SK-N-SH (cell line): Measurements from ENCODE around the gene CACNA1G. TPM values are rescaled to one million over a fixed set of nuclear protein-coding genes. Genes with fewer than 3 reads are reported as not detected.

Source experiments
- CTCF ChIA-PET: fragments of 300-600, 350-600 bp; formaldehyde crosslinking; extraction: SDS; loops from one replicate; lab custom pipeline; 2021; lab: Yijun Ruan, JAX
- POLR2A ChIA-PET: fragments of 350-600 bp; sonication (Branson Sonifier 250); formaldehyde crosslinking; extraction: SDS; loops from one replicate; lab custom pipeline; 2020; ENCODE audit warnings: antibody characterized with exemption, inconsistent platforms; lab: Yijun Ruan, JAX
- DNase-seq: peaks from one replicate; pipeline ENCODE4 v3.0.0; 2012
- H2AFZ ChIP-seq: fragments of 200-600 bp; sonication (generic); 2 replicates; pipeline ENCODE4 v1.8.1; 2016; ENCODE audit warnings: antibody characterized with exemption, mild to moderate bottlenecking, low read depth
- H3F3A ChIP-seq: fragments of 200-600 bp; sonication (generic); replicated peaks from 2 replicates; pipeline ENCODE3; 2016; ENCODE audit warnings: antibody characterized with exemption, mild to moderate bottlenecking; ENCODE audit not compliant: insufficient read depth
- H3K27ac ChIP-seq, 2 experiments: fragments of 200-500 bp in 1 of 2; fragments of 200-600 bp in 1 of 2; sonication (Bioruptor generic) in 1 of 2; sonication (generic), shearing (Covaris generic) in 1 of 2; 2 replicates each; pipeline versions ENCODE4 v1.5.1 to v1.6.1; 2014 to 2016; ENCODE audit warnings: low read depth in 2 of 2, inconsistent platforms in 1 of 2, low read length in 1 of 2, mild to moderate bottlenecking in 1 of 2, mixed read lengths in 1 of 2
- H3K27me3 ChIP-seq: fragments of 200-600 bp; sonication (generic), shearing (Covaris generic); 2 replicates; pipeline ENCODE4 v1.6.1; 2016; ENCODE audit warnings: mixed run types; ENCODE audit not compliant: insufficient read depth
- H3K36me3 ChIP-seq, 2 experiments: fragments of 200-500 bp in 1 of 2; fragments of 200-600 bp in 1 of 2; sonication (Bioruptor generic) in 1 of 2; sonication (generic) in 1 of 2; replicated peaks in 1 of 2; 2 replicates each; pipeline versions ENCODE3 to v1.5.1; 2014 to 2016; ENCODE audit warnings: low read length in 1 of 2, mild to moderate bottlenecking in 1 of 2; ENCODE audit not compliant: insufficient read depth in 2 of 2, control insufficient read depth in 1 of 2
- H3K4me1 ChIP-seq, 2 experiments: fragments of 200-500 bp in 1 of 2; fragments of 200-600 bp in 1 of 2; sonication (Bioruptor generic) in 1 of 2; sonication (generic), shearing (Covaris generic) in 1 of 2; 2 replicates each; pipeline versions ENCODE4 v1.5.1 to v1.6.1; 2014 to 2016; ENCODE audit warnings: low read depth in 1 of 2, low read length in 1 of 2, mixed run types in 1 of 2; ENCODE audit not compliant: insufficient read depth in 2 of 2, control insufficient read depth in 1 of 2
- H3K4me2 ChIP-seq: fragments of 200-600 bp; sonication (generic), shearing (Covaris generic); 2 replicates; pipeline ENCODE4 v1.6.1; 2017; ENCODE audit warnings: mixed run types
- H3K4me3 ChIP-seq, 2 experiments: fragments of 200-500 bp in 1 of 2; fragments of 200-600 bp in 1 of 2; sonication (Bioruptor generic) in 1 of 2; sonication (generic), shearing (Covaris generic) in 1 of 2; 2 replicates each; pipeline versions ENCODE4 v1.5.1 to v1.8.1; 2014 to 2016; ENCODE audit warnings: low read depth in 2 of 2, inconsistent platforms in 1 of 2, low read length in 1 of 2, mild to moderate bottlenecking in 1 of 2, mixed read lengths in 1 of 2, moderate library complexity in 1 of 2
- H3K79me2 ChIP-seq: fragments of 200-600 bp; sonication (generic); 2 replicates; pipeline ENCODE4 v1.8.1; 2017; ENCODE audit warnings: mild to moderate bottlenecking; ENCODE audit not compliant: insufficient read depth
- H3K9ac ChIP-seq: fragments of 200-600 bp; sonication (generic); 2 replicates; pipeline ENCODE4 v1.6.1; 2017; ENCODE audit warnings: mixed run types
- H3K9me2 ChIP-seq: fragments of 200-600 bp; sonication (generic); 2 replicates; pipeline ENCODE4 v1.6.1; 2017; ENCODE audit warnings: mixed run types
- H3K9me3 ChIP-seq: fragments of 200-600 bp; sonication (generic); 2 replicates; pipeline ENCODE4 v1.6.1; 2017; ENCODE audit warnings: mixed run types, mild to moderate bottlenecking, moderate library complexity
- H4K20me1 ChIP-seq: fragments of 200-600 bp; sonication (generic); 2 replicates; pipeline ENCODE4 v1.6.1; 2017; ENCODE audit warnings: mild to moderate bottlenecking, mixed run types; ENCODE audit not compliant: insufficient read depth
- CHD2 ChIP-seq: fragments of 150-350 bp; IDR thresholded peaks from 2 replicates; pipeline ENCODE4 v1.6.1; 2018; ENCODE audit warnings: low read length; ENCODE audit not compliant: partially characterized antibody
- ELF1 ChIP-seq: IDR thresholded peaks from 2 replicates; pipeline ENCODE4 v1.4.0; 2012
- EP300 ChIP-seq, 2 experiments: IDR thresholded peaks; 2 replicates each; pipeline versions ENCODE4 v1.4.0 to v1.6.1; 2012; ENCODE audit warnings: borderline replicate concordance in 1 of 2, low read depth in 1 of 2, low read length in 1 of 2
- EZH2phosphoT487 ChIP-seq: fragments of 200-600 bp; sonication (generic); IDR thresholded peaks from 2 replicates; pipeline ENCODE4 v1.6.1; 2017; ENCODE audit warnings: low read depth, mixed run types, mild to moderate bottlenecking, antibody characterized with exemption, moderate library complexity, borderline replicate concordance
- FOXM1 ChIP-seq: IDR thresholded peaks from 2 replicates; pipeline ENCODE4 v1.4.0; 2012; ENCODE audit warnings: low read depth, mild to moderate bottlenecking
- GABPA ChIP-seq: IDR thresholded peaks from 2 replicates; pipeline ENCODE4 v1.4.0; 2012; ENCODE audit warnings: low read depth, mild to moderate bottlenecking
- GATA2 ChIP-seq: sonication (generic); formaldehyde crosslinking; IDR thresholded peaks from 2 replicates; pipeline ENCODE4 v1.5.0; 2020; ENCODE audit warnings: mild to moderate bottlenecking, missing genetic modification reagents
- JUND ChIP-seq: IDR thresholded peaks from 2 replicates; pipeline ENCODE4 v1.4.0; 2012
- MEF2A ChIP-seq: IDR thresholded peaks from 2 replicates; pipeline ENCODE4 v1.4.0; 2012; ENCODE audit warnings: low read depth, borderline replicate concordance
- MXI1 ChIP-seq: IDR thresholded peaks from 2 replicates; pipeline ENCODE4 v1.6.1; 2012; ENCODE audit warnings: mild to moderate bottlenecking, low read depth, low read length, improper control_type of control experiment
- NRF1 ChIP-seq: IDR thresholded peaks from 2 replicates; pipeline ENCODE4 v1.6.1; 2012; ENCODE audit warnings: low read depth, mild to moderate bottlenecking, low read length
- POLR2AphosphoS5 ChIP-seq: IDR thresholded peaks from 2 replicates; pipeline ENCODE4 v1.6.1; 2012; ENCODE audit warnings: low read depth, low read length
- RAD21 ChIP-seq: IDR thresholded peaks from 2 replicates; pipeline ENCODE4 v1.6.1; 2012; ENCODE audit warnings: mild to moderate bottlenecking, low read length
- RCOR1 ChIP-seq: fragments of 150-350 bp; IDR thresholded peaks from 2 replicates; pipeline ENCODE4 v1.6.1; 2017; ENCODE audit warnings: antibody characterized with exemption, low read length
- RFX5 ChIP-seq: IDR thresholded peaks from 2 replicates; pipeline ENCODE4 v1.6.1; 2012; ENCODE audit warnings: mild to moderate bottlenecking, improper control_type of control experiment, low read length
- RXRA ChIP-seq: IDR thresholded peaks from 2 replicates; pipeline ENCODE4 v1.4.0; 2012; ENCODE audit warnings: low read depth, mild to moderate bottlenecking, borderline replicate concordance
- SIN3A ChIP-seq: IDR thresholded peaks from 2 replicates; pipeline ENCODE4 v1.6.1; 2012; ENCODE audit warnings: low read depth, mild to moderate bottlenecking, low read length, moderate library complexity, borderline replicate concordance
- SMC3 ChIP-seq: IDR thresholded peaks from 2 replicates; pipeline ENCODE4 v1.6.1; 2012; ENCODE audit warnings: low read depth, low read length, improper control_type of control experiment
- TEAD4 ChIP-seq: IDR thresholded peaks from 2 replicates; pipeline ENCODE4 v1.4.0; 2012; ENCODE audit warnings: mild to moderate bottlenecking, borderline replicate concordance; ENCODE audit not compliant: insufficient read depth
- YY1 ChIP-seq: IDR thresholded peaks from 2 replicates; pipeline ENCODE4 v1.4.0; 2012; ENCODE audit warnings: low read depth, mild to moderate bottlenecking
- WGBS: methylation state at CpG from one replicate; pipeline ENCODE4 v1.1.6; 2017; ENCODE audit warnings: low lambda C conversion rate; 5-methylcytosine and 5-hydroxymethylcytosine counted together
- polyA plus RNA-seq, 3 experiments: library from polyadenylated mRNA; depleted of rRNA; stranded (reverse); fragments of >200 nt; gene quantifications; 2 replicates each; pipeline ENCODE4 v1.2.3, GENCODE V29; 2012
- TF ChIP-seq, protein P1 (sequence below): fragments of 150-350 bp; IDR thresholded peaks from 2 replicates; pipeline ENCODE4 v1.6.1; 2016; ENCODE audit warnings: mild to moderate bottlenecking, low read depth, low read length
- TF ChIP-seq, protein P2 (sequence below): IDR thresholded peaks from 2 replicates; pipeline ENCODE4 v1.6.1; 2012; ENCODE audit warnings: mild to moderate bottlenecking, low read depth, low read length, moderate library complexity
- TF ChIP-seq, protein P3 (sequence below): IDR thresholded peaks from 2 replicates; pipeline ENCODE4 v1.4.0; 2012; ENCODE audit warnings: low read depth, borderline replicate concordance
- TF ChIP-seq, protein P4 (sequence below): IDR thresholded peaks from 2 replicates; pipeline ENCODE4 v1.4.0; 2012; ENCODE audit warnings: low read depth, borderline replicate concordance
- TF ChIP-seq, protein P5 (sequence below): IDR thresholded peaks from 2 replicates; pipeline ENCODE4 v1.4.0; 2012; ENCODE audit warnings: low read depth
- TF ChIP-seq, protein P6 (sequence below): fragments of 150-350 bp; IDR thresholded peaks from 2 replicates; pipeline ENCODE4 v1.6.1; 2017; ENCODE audit warnings: antibody characterized with exemption, low read length, low read depth, borderline replicate concordance

The CACNA1G gene
- polyA plus RNA-seq, 1 of the 3 experiments (the other 2 are of a cell fraction) = 0.21 TPM

DNA sequence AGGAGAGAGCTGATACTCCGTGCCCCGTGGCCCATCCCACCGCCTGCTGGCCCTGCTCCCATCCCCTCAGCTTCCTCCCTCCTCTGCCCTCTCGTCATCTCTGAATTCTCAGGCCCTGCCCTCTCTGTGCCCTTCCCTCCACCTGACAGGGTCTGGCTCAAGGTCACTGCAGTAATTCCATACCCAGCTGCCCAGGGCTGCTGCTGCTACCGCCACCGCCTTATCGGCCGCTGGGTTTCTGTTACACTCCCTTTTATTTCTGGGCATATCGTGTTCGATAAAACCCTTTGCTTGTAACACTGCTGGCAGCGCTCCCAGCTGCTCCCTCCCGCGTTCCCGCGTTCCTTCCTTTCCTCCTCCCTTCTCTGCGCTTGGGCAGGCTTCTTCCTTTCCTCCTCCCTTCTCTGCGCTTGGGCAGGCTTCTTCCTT, 26.8 kb upstream of the CACNA1G start:
- ChIA-PET CTCF (interaction anchor here (0.6 to 5.5 kb wide), 13 partner anchors 10 to 309 kb away, joined by 3 to 27 read pairs (median 4); partner anchors contain the start of genes LRRC59 and SPATA20), POLR2A (interaction anchor here (0.7 to 2.3 kb wide), 2 partner anchors 8 to 90 kb away, joined by 5 to 14 read pairs; no protein-coding TSS in a partner anchor)
- Histone ChIP-seq H3K4me3 (peak overlapping the region in 1 of 2 experiments; percentile 8; a peak in 1 of 4 replicates), H3K9ac (no peak overlapping the region), H3K27me3 (peaks cover 28% of the 10 kb centered on the region; the same call in 1 of the 2 replicates), H4K20me1 (no peaks in the 10 kb centered on the region), H3K4me1 (peaks cover 7 to 30% of the 10 kb centered on the region in 2 experiments; a peak in 3 of 4 replicates), H3K4me2 (peak overlapping the region; percentile 54; the same call in 1 of the 2 replicates), H2AFZ (no peak overlapping the region), H3K79me2 (no peaks in the 10 kb centered on the region), H3F3A (no peaks in the 10 kb centered on the region), H3K9me3 (no peaks in the 10 kb centered on the region), H3K27ac (no peak overlapping the region), H3K9me2 (no peaks in the 10 kb centered on the region), H3K36me3 (no peaks in the 10 kb centered on the region)
- WGBS = 15% methylated on average over 17 of the region's 17 CpGs
- peak; percentile 90 for DNase-seq
- TF ChIP-seq YY1 (no peak), GATA2 (CRISPR knock-in tag) (peak; percentile 41; the same call in 1 of the 2 replicates), TEAD4 (no peak), GABPA (no peak), RXRA (no peak), MXI1 (no peak), SIN3A (no peak), ELF1 (no peak), SMC3 (no peak), RFX5 (no peak), CHD2 (peak; percentile 68), RAD21 (no peak), POLR2AphosphoS5 (no peak), EZH2phosphoT487 (no peak), NRF1 (no peak), RCOR1 (peak; percentile 73; the same call in 1 of the 2 replicates), FOXM1 (no peak), EP300 (IDR thresholded peaks at IDR 0.05; ENCODE audit: borderline replicate concordance in 1 of 2, low read depth in 1 of 2, low read length in 1 of 2) (peak in 1 of 2 experiments; percentile 32; a peak in 2 of 4 replicates), MEF2A (no peak), JUND (no peak)
- TF ChIP-seq, protein P1, sequence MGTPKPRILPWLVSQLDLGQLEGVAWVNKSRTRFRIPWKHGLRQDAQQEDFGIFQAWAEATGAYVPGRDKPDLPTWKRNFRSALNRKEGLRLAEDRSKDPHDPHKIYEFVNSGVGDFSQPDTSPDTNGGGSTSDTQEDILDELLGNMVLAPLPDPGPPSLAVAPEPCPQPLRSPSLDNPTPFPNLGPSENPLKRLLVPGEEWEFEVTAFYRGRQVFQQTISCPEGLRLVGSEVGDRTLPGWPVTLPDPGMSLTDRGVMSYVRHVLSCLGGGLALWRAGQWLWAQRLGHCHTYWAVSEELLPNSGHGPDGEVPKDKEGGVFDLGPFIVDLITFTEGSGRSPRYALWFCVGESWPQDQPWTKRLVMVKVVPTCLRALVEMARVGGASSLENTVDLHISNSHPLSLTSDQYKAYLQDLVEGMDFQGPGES = no peak
- TF ChIP-seq, protein P2, sequence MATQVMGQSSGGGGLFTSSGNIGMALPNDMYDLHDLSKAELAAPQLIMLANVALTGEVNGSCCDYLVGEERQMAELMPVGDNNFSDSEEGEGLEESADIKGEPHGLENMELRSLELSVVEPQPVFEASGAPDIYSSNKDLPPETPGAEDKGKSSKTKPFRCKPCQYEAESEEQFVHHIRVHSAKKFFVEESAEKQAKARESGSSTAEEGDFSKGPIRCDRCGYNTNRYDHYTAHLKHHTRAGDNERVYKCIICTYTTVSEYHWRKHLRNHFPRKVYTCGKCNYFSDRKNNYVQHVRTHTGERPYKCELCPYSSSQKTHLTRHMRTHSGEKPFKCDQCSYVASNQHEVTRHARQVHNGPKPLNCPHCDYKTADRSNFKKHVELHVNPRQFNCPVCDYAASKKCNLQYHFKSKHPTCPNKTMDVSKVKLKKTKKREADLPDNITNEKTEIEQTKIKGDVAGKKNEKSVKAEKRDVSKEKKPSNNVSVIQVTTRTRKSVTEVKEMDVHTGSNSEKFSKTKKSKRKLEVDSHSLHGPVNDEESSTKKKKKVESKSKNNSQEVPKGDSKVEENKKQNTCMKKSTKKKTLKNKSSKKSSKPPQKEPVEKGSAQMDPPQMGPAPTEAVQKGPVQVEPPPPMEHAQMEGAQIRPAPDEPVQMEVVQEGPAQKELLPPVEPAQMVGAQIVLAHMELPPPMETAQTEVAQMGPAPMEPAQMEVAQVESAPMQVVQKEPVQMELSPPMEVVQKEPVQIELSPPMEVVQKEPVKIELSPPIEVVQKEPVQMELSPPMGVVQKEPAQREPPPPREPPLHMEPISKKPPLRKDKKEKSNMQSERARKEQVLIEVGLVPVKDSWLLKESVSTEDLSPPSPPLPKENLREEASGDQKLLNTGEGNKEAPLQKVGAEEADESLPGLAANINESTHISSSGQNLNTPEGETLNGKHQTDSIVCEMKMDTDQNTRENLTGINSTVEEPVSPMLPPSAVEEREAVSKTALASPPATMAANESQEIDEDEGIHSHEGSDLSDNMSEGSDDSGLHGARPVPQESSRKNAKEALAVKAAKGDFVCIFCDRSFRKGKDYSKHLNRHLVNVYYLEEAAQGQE = no peak
- TF ChIP-seq, protein P3, sequence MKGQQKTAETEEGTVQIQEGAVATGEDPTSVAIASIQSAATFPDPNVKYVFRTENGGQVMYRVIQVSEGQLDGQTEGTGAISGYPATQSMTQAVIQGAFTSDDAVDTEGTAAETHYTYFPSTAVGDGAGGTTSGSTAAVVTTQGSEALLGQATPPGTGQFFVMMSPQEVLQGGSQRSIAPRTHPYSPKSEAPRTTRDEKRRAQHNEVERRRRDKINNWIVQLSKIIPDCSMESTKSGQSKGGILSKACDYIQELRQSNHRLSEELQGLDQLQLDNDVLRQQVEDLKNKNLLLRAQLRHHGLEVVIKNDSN = no peak
- TF ChIP-seq, protein P4, sequence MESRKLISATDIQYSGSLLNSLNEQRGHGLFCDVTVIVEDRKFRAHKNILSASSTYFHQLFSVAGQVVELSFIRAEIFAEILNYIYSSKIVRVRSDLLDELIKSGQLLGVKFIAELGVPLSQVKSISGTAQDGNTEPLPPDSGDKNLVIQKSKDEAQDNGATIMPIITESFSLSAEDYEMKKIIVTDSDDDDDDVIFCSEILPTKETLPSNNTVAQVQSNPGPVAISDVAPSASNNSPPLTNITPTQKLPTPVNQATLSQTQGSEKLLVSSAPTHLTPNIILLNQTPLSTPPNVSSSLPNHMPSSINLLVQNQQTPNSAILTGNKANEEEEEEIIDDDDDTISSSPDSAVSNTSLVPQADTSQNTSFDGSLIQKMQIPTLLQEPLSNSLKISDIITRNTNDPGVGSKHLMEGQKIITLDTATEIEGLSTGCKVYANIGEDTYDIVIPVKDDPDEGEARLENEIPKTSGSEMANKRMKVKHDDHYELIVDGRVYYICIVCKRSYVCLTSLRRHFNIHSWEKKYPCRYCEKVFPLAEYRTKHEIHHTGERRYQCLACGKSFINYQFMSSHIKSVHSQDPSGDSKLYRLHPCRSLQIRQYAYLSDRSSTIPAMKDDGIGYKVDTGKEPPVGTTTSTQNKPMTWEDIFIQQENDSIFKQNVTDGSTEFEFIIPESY = no peak
- TF ChIP-seq, protein P5, sequence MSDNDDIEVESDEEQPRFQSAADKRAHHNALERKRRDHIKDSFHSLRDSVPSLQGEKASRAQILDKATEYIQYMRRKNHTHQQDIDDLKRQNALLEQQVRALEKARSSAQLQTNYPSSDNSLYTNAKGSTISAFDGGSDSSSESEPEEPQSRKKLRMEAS = no peak
- TF ChIP-seq, protein P6, sequence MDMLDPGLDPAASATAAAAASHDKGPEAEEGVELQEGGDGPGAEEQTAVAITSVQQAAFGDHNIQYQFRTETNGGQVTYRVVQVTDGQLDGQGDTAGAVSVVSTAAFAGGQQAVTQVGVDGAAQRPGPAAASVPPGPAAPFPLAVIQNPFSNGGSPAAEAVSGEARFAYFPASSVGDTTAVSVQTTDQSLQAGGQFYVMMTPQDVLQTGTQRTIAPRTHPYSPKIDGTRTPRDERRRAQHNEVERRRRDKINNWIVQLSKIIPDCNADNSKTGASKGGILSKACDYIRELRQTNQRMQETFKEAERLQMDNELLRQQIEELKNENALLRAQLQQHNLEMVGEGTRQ = no peak
